H9 (cell line): ENCODE measurements around the gene ZKSCAN4. TPM values are rescaled to one million over a fixed set of nuclear protein-coding genes. Genes with fewer than 3 reads are reported as not detected.

Experiments used
- DNase-seq: peaks from one replicate; pipeline ENCODE4 v3.0.0-alpha.2; 2017
- H2AFZ ChIP-seq: one replicate; pipeline ENCODE4 v1.6.1; 2013; ENCODE audit warnings: mild to moderate bottlenecking, low read length, control low read depth, moderate library complexity
- H2AK5ac ChIP-seq: 2 replicates; pipeline ENCODE4 v1.6.1; 2013; ENCODE audit warnings: low read length, control low read depth, mixed read lengths; ENCODE audit not compliant: insufficient read length
- H2BK120ac ChIP-seq: one replicate; pipeline ENCODE4 v1.6.1; 2013; ENCODE audit warnings: low read depth, mild to moderate bottlenecking, low read length, control low read depth, inconsistent platforms; ENCODE audit not compliant: poor library complexity, severe bottlenecking
- H2BK12ac ChIP-seq: 2 replicates; pipeline ENCODE4 v1.6.1; 2013; ENCODE audit warnings: low read length, control low read depth, mixed read lengths, low read depth; ENCODE audit not compliant: insufficient read length
- H2BK15ac ChIP-seq: 2 replicates; pipeline ENCODE4 v1.6.1; 2013; ENCODE audit warnings: low read depth, low read length, control low read depth
- H2BK20ac ChIP-seq: one replicate; pipeline ENCODE4 v1.6.1; 2013; ENCODE audit warnings: low read depth, mild to moderate bottlenecking, low read length, control low read depth, inconsistent platforms; ENCODE audit not compliant: poor library complexity, severe bottlenecking
- H2BK5ac ChIP-seq: 2 replicates; pipeline ENCODE4 v1.6.1; 2013; ENCODE audit warnings: low read length, control low read depth, mixed read lengths; ENCODE audit not compliant: insufficient read length
- H3K14ac ChIP-seq: 2 replicates; pipeline ENCODE4 v1.6.1; 2013; ENCODE audit warnings: low read length, control low read depth; ENCODE audit not compliant: insufficient read depth
- H3K18ac ChIP-seq: 2 replicates; pipeline ENCODE4 v1.6.1; 2013; ENCODE audit warnings: low read depth, mild to moderate bottlenecking, mixed read lengths, low read length, control low read depth; ENCODE audit not compliant: insufficient read length
- H3K23ac ChIP-seq: 2 replicates; pipeline ENCODE4 v1.6.1; 2013; ENCODE audit warnings: low read length, control low read depth, mixed read lengths, low read depth; ENCODE audit not compliant: insufficient read length
- H3K23me2 ChIP-seq: 2 replicates; pipeline ENCODE4 v1.6.1; 2013; ENCODE audit warnings: low read depth, mild to moderate bottlenecking, mixed read lengths, low read length, control low read depth; ENCODE audit not compliant: insufficient read length, poor library complexity, severe bottlenecking
- H3K27ac ChIP-seq: 2 replicates; pipeline ENCODE4 v1.5.1; 2013; ENCODE audit warnings: low read length, control low read depth, mixed read lengths, low read depth; ENCODE audit not compliant: insufficient read length
- H3K27me3 ChIP-seq: 2 replicates; pipeline ENCODE4 v1.6.1; 2013; ENCODE audit warnings: low read length, control low read depth, inconsistent platforms; ENCODE audit not compliant: insufficient read depth
- H3K4ac ChIP-seq: 2 replicates; pipeline ENCODE4 v1.6.1; 2013; ENCODE audit warnings: low read depth, mild to moderate bottlenecking, control low read depth, inconsistent platforms, low read length, moderate library complexity
- H3K4me1 ChIP-seq: 2 replicates; pipeline ENCODE4 v1.6.1; 2013; ENCODE audit warnings: low read length, control low read depth, inconsistent platforms; ENCODE audit not compliant: insufficient read depth
- H3K4me2 ChIP-seq: 2 replicates; pipeline ENCODE4 v1.6.1; 2013; ENCODE audit warnings: low read length, control low read depth, mixed read lengths; ENCODE audit not compliant: insufficient read length, insufficient read depth
- H3K56ac ChIP-seq: 2 replicates; pipeline ENCODE4 v1.6.1; 2013; ENCODE audit warnings: low read depth, mild to moderate bottlenecking, mixed read lengths, low read length, control low read depth; ENCODE audit not compliant: insufficient read length
- H3K79me1 ChIP-seq: 2 replicates; pipeline ENCODE4 v1.6.1; 2013; ENCODE audit warnings: low read depth, mild to moderate bottlenecking, moderate library complexity, low read length, control low read depth, inconsistent platforms; ENCODE audit not compliant: insufficient read depth, poor library complexity, severe bottlenecking
- H3K79me2 ChIP-seq: 2 replicates; pipeline ENCODE4 v1.6.1; 2013; ENCODE audit warnings: low read length, control low read depth, inconsistent platforms; ENCODE audit not compliant: insufficient read depth
- H3K9ac ChIP-seq: 2 replicates; pipeline ENCODE4 v1.6.1; 2013; ENCODE audit warnings: low read length, control low read depth, mixed read lengths; ENCODE audit not compliant: insufficient read length; ENCODE audit errors: extremely low read depth
- H3K9me3 ChIP-seq: one replicate; pipeline ENCODE4 v1.6.1; 2013; ENCODE audit warnings: low read depth, low read length, inconsistent platforms; ENCODE audit not compliant: control insufficient read depth
- H3T11ph ChIP-seq: one replicate; pipeline ENCODE4 v1.6.1; 2013; ENCODE audit warnings: mild to moderate bottlenecking, low read length, control low read depth, inconsistent platforms
- H4K20me1 ChIP-seq: one replicate; pipeline ENCODE4 v1.6.1; 2013; ENCODE audit not compliant: control insufficient read depth, insufficient read length, insufficient read depth
- H4K5ac ChIP-seq: 2 replicates; pipeline ENCODE4 v1.6.1; 2013; ENCODE audit warnings: low read depth, mild to moderate bottlenecking, mixed read lengths, low read length, control low read depth; ENCODE audit not compliant: insufficient read length
- H4K8ac ChIP-seq: replicated peaks from 2 replicates; pipeline ENCODE4 v1.6.1; 2013; ENCODE audit warnings: low read length, control low read depth, mixed read lengths, low read depth; ENCODE audit not compliant: insufficient read length
- H4K91ac ChIP-seq: 2 replicates; pipeline ENCODE4 v1.6.1; 2013; ENCODE audit warnings: low read depth, mild to moderate bottlenecking, moderate library complexity, mixed read lengths, low read length, control low read depth; ENCODE audit not compliant: insufficient read length
- H3K27ac Mint-ChIP-seq, 3 experiments: 2 replicates in 2 of 3; 3 replicates in 1 of 3; pipeline ENCODE4 v1.8.0; 2020 to 2021; ENCODE audit warnings: mixed read lengths in 3 of 3, mild to moderate bottlenecking in 1 of 3, moderate library complexity in 1 of 3
- H3K27me3 Mint-ChIP-seq: 2 replicates; pipeline ENCODE4 v1.8.0; 2021; ENCODE audit warnings: low read depth, mild to moderate bottlenecking, moderate library complexity, mixed read lengths
- H3K36me3 Mint-ChIP-seq, 3 experiments: 2 replicates in 2 of 3; 3 replicates in 1 of 3; pipeline ENCODE4 v1.8.0; 2020 to 2021; ENCODE audit warnings: low read depth in 3 of 3, mixed read lengths in 3 of 3; ENCODE audit not compliant: insufficient read depth in 1 of 3
- H3K4me1 Mint-ChIP-seq, 2 experiments: 2 replicates each; pipeline ENCODE4 v1.8.0; 2020; ENCODE audit warnings: mixed read lengths in 2 of 2
- H3K4me3 Mint-ChIP-seq, 2 experiments: 2 replicates in 1 of 2; 3 replicates in 1 of 2; pipeline ENCODE4 v1.8.0; 2020 to 2021; ENCODE audit warnings: mild to moderate bottlenecking in 2 of 2, mixed read lengths in 2 of 2, moderate library complexity in 1 of 2
- H3K9me3 Mint-ChIP-seq, 2 experiments: 2 replicates in 1 of 2; 3 replicates in 1 of 2; pipeline ENCODE4 v1.8.0; 2020; ENCODE audit warnings: mild to moderate bottlenecking in 2 of 2, mixed read lengths in 2 of 2, moderate library complexity in 1 of 2
- WGBS: extraction: QIAGEN DNeasy Blood & Tissue Kit; methylation state at CpG from one replicate; pipeline ENCODE4 v1.1.7; 2013; ENCODE audit warnings: missing lambda C conversion rate, low lambda C conversion rate, mixed read lengths; ENCODE audit not compliant: insufficient read length; ENCODE audit errors: extremely low coverage; 5-methylcytosine and 5-hydroxymethylcytosine counted together
- total RNA-seq: library from RNA; stranded (reverse); gene quantifications from 2 replicates; pipeline ENCODE4 v1.2.1, GENCODE V29; 2021
- TF ChIP-seq, protein P1 (sequence below): fragments of 200-600 bp; sonication (generic); conservative IDR thresholded peaks from 3 replicates; pipeline ENCODE4 v1.8.0; 2021; ENCODE audit warnings: antibody characterized with exemption, mild to moderate bottlenecking

Gene ZKSCAN4
- total RNA-seq, 1 experiment from 2014 or later, result 8.8 TPM

DNA sequence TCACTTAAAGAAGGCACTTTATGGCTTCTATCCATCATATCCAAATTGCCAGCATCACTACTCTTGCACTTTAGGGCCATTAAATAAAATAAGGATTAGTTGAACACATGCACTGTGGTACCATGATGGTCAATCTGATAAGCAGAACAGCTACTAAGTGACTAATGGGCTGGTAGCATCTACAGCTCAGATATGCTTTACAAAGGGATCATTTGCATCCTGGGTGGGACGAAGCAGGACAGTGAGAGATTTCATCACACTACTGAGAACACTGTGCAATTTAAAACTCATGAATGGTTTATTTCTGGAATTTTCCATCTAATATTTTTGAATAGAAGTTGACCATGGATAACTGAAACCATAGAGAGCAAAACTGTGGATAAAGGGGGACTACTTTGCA lies 52.0 kb downstream of the ZKSCAN4 start:
- H4K91ac ChIP-seq, result no peak overlapping the region
- no peaks in the 10 kb centered on the region for H3K23me2 ChIP-seq
- no peak overlapping the region for H4K8ac ChIP-seq
- WGBS, result no CpG with 5 or more reads among the region's 1 CpG
- H3K79me2 ChIP-seq, result no peaks in the 10 kb centered on the region
- H3K27me3 ChIP-seq, result peaks cover 1% of the 10 kb centered on the region; the same call in 1 of the 2 replicates
- H3K56ac ChIP-seq, result no peak overlapping the region
- no peaks in the 10 kb centered on the region for H3K79me1 ChIP-seq
- H3K9me3 ChIP-seq, result no peaks in the 10 kb centered on the region
- H3K27ac ChIP-seq, result no peak overlapping the region
- TF ChIP-seq, protein P1, sequence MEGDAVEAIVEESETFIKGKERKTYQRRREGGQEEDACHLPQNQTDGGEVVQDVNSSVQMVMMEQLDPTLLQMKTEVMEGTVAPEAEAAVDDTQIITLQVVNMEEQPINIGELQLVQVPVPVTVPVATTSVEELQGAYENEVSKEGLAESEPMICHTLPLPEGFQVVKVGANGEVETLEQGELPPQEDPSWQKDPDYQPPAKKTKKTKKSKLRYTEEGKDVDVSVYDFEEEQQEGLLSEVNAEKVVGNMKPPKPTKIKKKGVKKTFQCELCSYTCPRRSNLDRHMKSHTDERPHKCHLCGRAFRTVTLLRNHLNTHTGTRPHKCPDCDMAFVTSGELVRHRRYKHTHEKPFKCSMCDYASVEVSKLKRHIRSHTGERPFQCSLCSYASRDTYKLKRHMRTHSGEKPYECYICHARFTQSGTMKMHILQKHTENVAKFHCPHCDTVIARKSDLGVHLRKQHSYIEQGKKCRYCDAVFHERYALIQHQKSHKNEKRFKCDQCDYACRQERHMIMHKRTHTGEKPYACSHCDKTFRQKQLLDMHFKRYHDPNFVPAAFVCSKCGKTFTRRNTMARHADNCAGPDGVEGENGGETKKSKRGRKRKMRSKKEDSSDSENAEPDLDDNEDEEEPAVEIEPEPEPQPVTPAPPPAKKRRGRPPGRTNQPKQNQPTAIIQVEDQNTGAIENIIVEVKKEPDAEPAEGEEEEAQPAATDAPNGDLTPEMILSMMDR, result no peak
- no peak overlapping the region for H3K4ac ChIP-seq
- H3K4me1 ChIP-seq, result peaks cover 3% of the 10 kb centered on the region; the same call in 1 of the 2 replicates
- H3K27ac Mint-ChIP-seq, result no peak overlapping the region
- no peak overlapping the region for H2BK15ac ChIP-seq
- no peak overlapping the region for H3K23ac ChIP-seq
- H2BK12ac ChIP-seq, result no peak overlapping the region
- no peak for DNase-seq
- H3T11ph ChIP-seq, result no peak overlapping the region
- H2BK5ac ChIP-seq, result no peak overlapping the region
- H3K4me2 ChIP-seq, result no peak overlapping the region
- H2BK20ac ChIP-seq, result no peak overlapping the region
- H3K9ac ChIP-seq, result no peak overlapping the region
- H4K5ac ChIP-seq, result no peak overlapping the region
- H3K9me3 Mint-ChIP-seq, result peaks cover 23 to 28% of the 10 kb centered on the region in 2 experiments
- no peak overlapping the region for H2AFZ ChIP-seq
- H3K18ac ChIP-seq, result no peak overlapping the region
- no peak overlapping the region for H3K14ac ChIP-seq
- H2BK120ac ChIP-seq, result no peak overlapping the region
- H3K4me3 Mint-ChIP-seq, result no peak overlapping the region
- peaks cover 2 to 3% of the 10 kb centered on the region in 2 experiments; a peak in 2 of 4 replicates for H3K4me1 Mint-ChIP-seq
- H2AK5ac ChIP-seq, result no peak overlapping the region
- peaks cover 2% of the 10 kb centered on the region for H4K20me1 ChIP-seq
- no peaks in the 10 kb centered on the region for H3K36me3 Mint-ChIP-seq
- peaks cover 74% of the 10 kb centered on the region for H3K27me3 Mint-ChIP-seq

Other genes starting within 250 kb of the ZKSCAN4 start
- 5.8 and 6.3 TPM in 2 replicates for gene ZNF165, start 171.7 kb downstream of the ZKSCAN4 start, total RNA-seq
- 9.8 and 11.0 TPM in 2 replicates for gene ZSCAN16, start 127.7 kb downstream of the ZKSCAN4 start, total RNA-seq
- 22.4 and 25.4 TPM in 2 replicates for gene ZKSCAN8, start 110.4 kb downstream of the ZKSCAN4 start, total RNA-seq
- gene ZSCAN9, start 27.0 kb downstream of the ZKSCAN4 start, total RNA-seq, result 11.5 and 12.7 TPM in 2 replicates
- 0.13 TPM in 1 of 2 replicates, not detected in the other for gene NKAPL, start 7.0 kb upstream of the ZKSCAN4 start, total RNA-seq
- 9.0 TPM in 2 replicates for gene ZSCAN26, start 14.9 kb upstream of the ZKSCAN4 start, total RNA-seq
- 8.1 and 10.1 TPM in 2 replicates for gene PGBD1, start 29.3 kb upstream of the ZKSCAN4 start, total RNA-seq
- 3.6 and 7.1 TPM in 2 replicates for gene ZSCAN31, start 83.9 kb upstream of the ZKSCAN4 start, total RNA-seq
- 7.3 and 8.7 TPM in 2 replicates for gene ZKSCAN3, start 97.7 kb upstream of the ZKSCAN4 start, total RNA-seq
- 12.6 and 12.7 TPM in 2 replicates for gene ZSCAN12, start 147.5 kb upstream of the ZKSCAN4 start, total RNA-seq
- gene ZSCAN23, start 191.2 kb upstream of the ZKSCAN4 start, total RNA-seq, result 2.9 and 4.1 TPM in 2 replicates